ENCODE data around the gene ADCY9.

GRCh38 chr16:4070936-4071335 lies 45.3 kb downstream of the ADCY9 start:
- no peak for TF ChIP-seq CTCF (IDR thresholded peaks at IDR 0.05; ENCODE audit: low read depth, low read length, poor library complexity, severe bottlenecking)
- no peak for TF ChIP-seq EZH2phosphoT487 (IDR thresholded peaks at IDR 0.05; ENCODE audit: borderline replicate concordance, low read length)

All from DOHH2 (cell line).